GM10248 (cell line): ENCODE results near the gene ADAMTS12.

ENCODE experiments used
- CTCF ChIA-PET: fragments of 300-600 bp; sonication (Branson Sonifier 250); formaldehyde crosslinking; extraction: SDS; loops from one replicate; lab custom pipeline; 2021; ENCODE audit warnings: antibody characterized with exemption; lab: Yijun Ruan, JAX
- POLR2A ChIA-PET: fragments of 350-650 bp; sonication (Branson Sonifier 250); formaldehyde crosslinking; extraction: SDS; loops from one replicate; lab custom pipeline; 2020; ENCODE audit warnings: antibody characterized with exemption; lab: Yijun Ruan, JAX
- DNase-seq: peaks from one replicate; pipeline ENCODE4 v3.0.0; 2012; ENCODE audit errors: extremely low spot score
- CTCF ChIP-seq: IDR thresholded peaks from 2 replicates; pipeline ENCODE4 v1.5.1; 2012; ENCODE audit warnings: mild to moderate bottlenecking, low read depth; ENCODE audit errors: extremely low read depth, missing control alignments, control extremely low read depth

ADAMTS12 gene

GRCh38 chr5:33758737-33759136 is 133.1 kb downstream of the ADAMTS12 start:
- ChIA-PET POLR2A (no interaction called here), CTCF (no interaction called here)
- TF ChIP-seq CTCF = no peak
- DNase-seq = no peak

DNA sequence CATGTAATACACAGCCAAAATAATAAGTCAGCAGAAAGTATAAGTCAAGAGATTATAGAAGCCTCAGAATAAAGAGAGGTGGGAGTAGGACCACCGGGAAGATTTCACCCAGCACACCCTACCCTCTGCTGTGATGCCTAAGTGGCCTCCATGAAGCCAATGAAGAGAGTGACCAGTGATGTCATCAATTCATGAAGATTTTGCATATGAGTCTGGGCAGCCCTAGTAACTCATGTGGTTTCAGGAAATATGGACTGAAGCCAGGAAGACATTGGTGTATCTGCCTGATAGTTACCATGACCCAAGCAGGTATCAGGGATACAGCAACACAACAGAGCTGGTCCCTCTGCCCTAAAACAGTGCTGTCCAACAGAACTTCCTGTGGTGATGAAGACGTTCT is 135.3 kb downstream of the ADAMTS12 start:
- DNase-seq = no peak
- TF ChIP-seq CTCF = no peak
- ChIA-PET CTCF (interaction anchor here (0.7 to 1.5 kb wide), 6 partner anchors 10 to 26 kb away, joined by 3 to 10 read pairs (median 4); no protein-coding TSS in a partner anchor), POLR2A (no interaction called here)

DNA sequence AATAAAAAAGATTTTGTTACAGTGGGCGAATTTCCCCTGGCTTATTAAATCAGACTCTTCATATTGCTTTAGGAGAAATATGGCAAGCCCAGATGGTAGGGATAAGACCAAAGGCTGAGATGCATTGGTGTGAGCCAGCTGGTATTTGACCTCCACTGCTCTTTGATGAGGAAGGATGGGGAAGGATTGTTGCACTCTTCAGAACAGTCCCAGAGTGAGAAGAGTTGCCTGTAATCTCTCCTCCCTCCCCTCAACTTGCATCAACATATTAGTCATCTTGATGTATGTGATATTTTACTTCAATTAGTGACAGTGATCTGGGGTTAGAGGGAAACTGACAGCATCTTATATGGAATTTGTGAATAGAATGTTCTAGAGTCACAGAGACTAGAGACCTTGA is 136.6 kb downstream of the ADAMTS12 start:
- no peak for TF ChIP-seq CTCF
- no peak for DNase-seq
- ChIA-PET CTCF (no interaction called here), POLR2A (no interaction called here)

DNA sequence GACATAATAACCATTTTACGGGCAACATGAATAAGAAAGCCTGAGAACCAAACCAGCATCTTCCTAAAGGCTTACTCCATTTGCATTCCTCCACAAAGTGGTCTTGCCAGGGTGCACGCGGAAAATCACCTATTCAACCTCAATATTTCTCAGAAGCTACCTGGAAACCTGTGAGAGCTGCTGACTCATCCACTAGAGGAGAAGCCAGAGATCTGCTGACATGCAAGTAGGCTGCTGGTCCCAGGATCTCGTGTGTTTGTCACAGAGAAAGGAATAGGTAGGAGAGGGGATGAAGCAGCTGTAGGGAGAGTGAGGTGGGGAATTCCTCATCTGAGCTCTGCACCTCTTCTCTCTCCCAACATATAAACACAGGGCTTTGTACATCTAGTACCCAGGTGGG is 138.1 kb downstream of the ADAMTS12 start:
- CTCF ChIA-PET = interaction anchor here (0.8 to 1.5 kb wide), 2 partner anchors 10 to 47 kb away, joined by 3 read pairs; no protein-coding TSS in a partner anchor
- no peak for DNase-seq
- POLR2A ChIA-PET = no interaction called here
- TF ChIP-seq CTCF = no peak

DNA sequence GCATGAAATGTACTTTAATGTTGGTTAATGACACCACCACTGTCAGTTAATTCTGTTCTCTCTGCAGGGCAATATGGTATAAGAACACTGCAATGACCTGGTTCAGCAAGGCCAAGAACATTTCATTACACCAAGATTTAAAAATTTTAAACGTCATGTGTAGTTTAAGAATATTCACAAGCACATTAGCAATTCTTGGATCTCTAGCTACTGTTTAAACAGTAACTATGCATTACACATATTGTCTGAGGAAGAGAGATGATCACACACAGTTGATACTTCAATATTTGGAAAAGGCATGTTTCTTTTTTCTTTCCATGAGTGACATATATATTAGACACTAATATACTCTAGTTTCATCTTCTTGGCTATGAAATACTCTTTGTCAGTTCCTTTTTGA is 143.0 kb downstream of the ADAMTS12 start:
- POLR2A ChIA-PET = no interaction called here
- TF ChIP-seq CTCF = no peak
- CTCF ChIA-PET = interaction anchor here (1.4 to 2.0 kb wide), 2 partner anchors 14 kb away, joined by 3 to 10 read pairs; no protein-coding TSS in a partner anchor
- no peak for DNase-seq

- CTCF ChIA-PET = interaction anchor here (0.7 to 2.0 kb wide), 5 partner anchors 12 to 225 kb away, joined by 3 to 4 read pairs (median 3); no protein-coding TSS in a partner anchor
- DNase-seq = no peak
- no peak for TF ChIP-seq CTCF
- POLR2A ChIA-PET = no interaction called here
These were observed 146.6 kb downstream of the ADAMTS12 start for GRCh38 chr5:33745101-33745770.
